ENCODE data around the gene MMEL1. TPM values are rescaled to one million over a fixed set of nuclear protein-coding genes. Genes with fewer than 3 reads are reported as not detected.

The MMEL1 gene
- total and polyA plus RNA-seq, 2 of the 13 experiments (the other 11 are each of a cell fraction or from before 2014, with no cell fraction given), result 0.48 TPM; not detected in 1

DNA sequence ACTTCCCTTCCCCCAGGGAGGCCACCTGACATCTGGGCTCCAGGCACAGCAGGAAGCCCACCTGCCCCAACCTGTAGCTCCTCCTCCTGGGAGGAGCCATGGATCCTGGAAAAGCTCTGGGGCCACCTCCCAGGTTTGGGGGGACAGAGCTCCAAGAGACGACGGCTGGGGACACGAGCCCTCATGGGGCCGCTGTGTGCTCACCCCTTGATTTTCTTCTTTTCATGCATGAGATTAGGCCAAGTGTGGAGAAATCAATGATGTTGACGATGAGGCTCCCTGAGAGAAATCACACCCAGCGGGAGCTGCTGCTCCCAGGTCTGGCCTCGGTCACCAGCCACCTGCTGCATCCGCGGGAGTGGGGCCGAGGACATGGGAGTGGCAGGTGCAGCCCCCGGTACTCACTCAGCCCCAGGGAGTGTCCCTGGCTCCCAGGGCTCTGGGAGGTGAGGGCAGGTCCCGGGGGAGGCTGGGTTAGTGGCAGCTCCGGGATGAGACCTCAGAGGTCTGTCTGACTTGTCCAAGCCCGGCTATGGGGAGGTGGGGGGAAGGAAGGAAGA, 67.9 kb downstream of the MMEL1 start (continued):
- TF ChIP-seq E2F1 (CRISPR knock-in tag; IDR thresholded peaks at IDR 0.05), result no peak
- no peak for TF ChIP-seq KMT2A (CRISPR knock-in tag; IDR thresholded peaks at IDR 0.05)
- TF ChIP-seq PHF20 (CRISPR knock-in tag; IDR thresholded peaks at IDR 0.05), result no peak
- TF ChIP-seq NFRKB (IDR thresholded peaks at IDR 0.05), result no peak
- TF ChIP-seq BORCS8-MEF2B (CRISPR knock-in tag; IDR thresholded peaks at IDR 0.05), result no peak
- TF ChIP-seq DPF2 (CRISPR knock-in tag; IDR thresholded peaks at IDR 0.05; ENCODE audit: borderline replicate concordance, low read depth), result no peak
- no peak for TF ChIP-seq ZNF644 (CRISPR knock-in tag; IDR thresholded peaks at IDR 0.05; ENCODE audit: low read depth)
- TF ChIP-seq ZSCAN29 (CRISPR knock-in tag; conservative IDR thresholded peaks at IDR 0.05), result no peak
- TF ChIP-seq ZNF674 (CRISPR knock-in tag; IDR thresholded peaks at IDR 0.05; ENCODE audit: low read depth), result no peak
- TF ChIP-seq CREBL2 (CRISPR knock-in tag; IDR thresholded peaks at IDR 0.05; ENCODE audit: borderline replicate concordance), result no peak

GRCh38 chr1:2564006-2564814, 68.6 kb downstream of the MMEL1 start:
- no peak for FAIRE-seq
- ATAC-seq, result no peak
- H2AFZ ChIP-seq (ENCODE audit: low read length), result no peak overlapping the region
- H3K9ac ChIP-seq (ENCODE audit: insufficient read depth, low read depth, low read length), result no peak overlapping the region
- H3K4me2 ChIP-seq (ENCODE audit: low read depth, low read length), result no peak overlapping the region
- in situ Hi-C loops (cut with HindIII; ENCODE audit: extremely low pct_ligation_motif_present, low pct_unique_long_range_greater_than_20kb) (no loop called here), intact Hi-C loops (cut with micrococcal nuclease; ENCODE audit: unreplicated experiment) (no loop called here)
- BruUV-seq (replicated peaks), result no TSS peak
- peak; percentile 35 for TF ChIP-seq AGO2 (optimal IDR thresholded peaks at IDR 0.05; ENCODE audit: low read depth, low read length)
- TF ChIP-seq TARDBP (CRISPR knock-in tag; IDR thresholded peaks at IDR 0.05), result no peak
- H3K9me3 ChIP-seq (ENCODE audit: low read length), result no peaks in the 10 kb centered on the region
- ChIA-PET POLR2A (interaction anchor here (0.8 to 1.7 kb wide), 2 partner anchors 8 to 18 kb away, joined by 3 to 5 read pairs; partner anchors contain the start of gene TNFRSF14), CTCF (ENCODE audit: low intra/inter-chr PET ratio, low total read pairs) (no interaction called here)
- peaks cover 5 to 20% of the 10 kb centered on the region in 2 experiments; a peak in 4 of 5 replicates for H3K27me3 ChIP-seq (ENCODE audit: control insufficient read depth in 1 of 2, insufficient read depth in 2 of 2, low read length in 2 of 2)
- 72% methylated on average over 15 of the region's 20 CpGs for WGBS (ENCODE audit: low lambda C conversion rate)
- H4K20me1 ChIP-seq (ENCODE audit: insufficient read depth, low read length), result no peaks in the 10 kb centered on the region
- no peak overlapping the region for H3K27ac ChIP-seq (ENCODE audit: extremely low read length, insufficient read depth, low read length)
- no peaks in the 10 kb centered on the region for H3K79me2 ChIP-seq (ENCODE audit: insufficient read depth, low read length)
- H3K4me1 ChIP-seq (ENCODE audit: insufficient read depth, low read length), result peaks cover 10% of the 10 kb centered on the region; the same call in 1 of the 2 replicates
- no peaks in the 10 kb centered on the region; a peak in 1 of 5 replicates for H3K36me3 ChIP-seq (replicated peaks in 1 of 2; ENCODE audit: control insufficient read depth in 1 of 2, insufficient read depth in 2 of 2, low read length in 2 of 2)
- no peak for DNase-seq (ENCODE audit: low spot score)
- H3K4me3 ChIP-seq (replicated peaks in 1 of 3; ENCODE audit: insufficient read depth in 1 of 3, low read depth in 2 of 3, low read length in 3 of 3), result no peak overlapping the region

Data from HepG2 (cell line).